Measurements from ENCODE around the gene DLST.

The DLST gene

DNA sequence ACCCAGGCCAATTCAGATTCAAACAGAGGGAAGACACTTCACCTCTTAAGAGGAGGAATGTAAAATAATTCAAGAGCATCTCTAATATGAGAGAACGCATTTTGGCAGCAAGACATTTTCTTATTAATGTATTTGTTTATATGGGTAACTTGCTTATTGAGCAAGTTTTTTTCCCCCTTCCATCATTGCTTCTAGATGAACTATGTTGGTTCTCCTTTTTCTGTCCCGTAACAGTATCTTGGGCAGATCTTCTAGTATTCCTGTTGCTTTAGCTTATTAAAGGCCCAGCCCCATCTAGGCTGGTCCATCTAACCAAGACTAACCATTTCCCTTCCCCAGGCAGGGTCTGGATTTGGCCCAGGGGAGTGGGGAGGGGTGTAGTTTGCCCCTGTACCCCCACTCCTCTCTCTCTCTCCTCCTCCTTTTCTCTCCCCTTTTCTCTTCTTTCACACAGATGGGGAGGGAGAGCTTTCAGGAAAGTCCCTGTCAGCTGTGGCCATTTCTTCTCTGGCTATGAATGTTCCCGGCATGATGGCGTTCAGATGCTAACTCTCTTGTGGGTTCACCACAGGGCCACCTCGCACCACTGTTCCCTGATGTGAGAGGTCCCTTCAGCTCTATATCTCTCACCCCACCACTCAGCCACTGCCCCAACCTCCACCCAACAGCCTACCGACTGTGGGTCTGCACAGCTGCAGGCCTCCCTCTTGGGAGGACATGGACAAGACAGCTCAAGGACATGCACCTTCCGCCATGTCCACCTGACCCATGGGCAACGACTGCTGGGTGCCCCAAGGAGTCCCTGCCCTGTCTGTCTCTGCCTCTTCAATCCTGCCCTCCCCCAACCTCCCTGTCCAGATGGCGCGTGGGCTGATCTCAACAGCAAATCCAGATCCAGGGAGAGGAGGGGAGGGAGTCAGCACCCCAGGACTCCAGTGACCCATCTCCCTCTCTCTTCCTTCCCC lies 57.1 kb downstream of the DLST start:
- DNase-seq (ENCODE audit: low read depth in 2 of 2, low spot score in 1 of 2), result no peak

DNA sequence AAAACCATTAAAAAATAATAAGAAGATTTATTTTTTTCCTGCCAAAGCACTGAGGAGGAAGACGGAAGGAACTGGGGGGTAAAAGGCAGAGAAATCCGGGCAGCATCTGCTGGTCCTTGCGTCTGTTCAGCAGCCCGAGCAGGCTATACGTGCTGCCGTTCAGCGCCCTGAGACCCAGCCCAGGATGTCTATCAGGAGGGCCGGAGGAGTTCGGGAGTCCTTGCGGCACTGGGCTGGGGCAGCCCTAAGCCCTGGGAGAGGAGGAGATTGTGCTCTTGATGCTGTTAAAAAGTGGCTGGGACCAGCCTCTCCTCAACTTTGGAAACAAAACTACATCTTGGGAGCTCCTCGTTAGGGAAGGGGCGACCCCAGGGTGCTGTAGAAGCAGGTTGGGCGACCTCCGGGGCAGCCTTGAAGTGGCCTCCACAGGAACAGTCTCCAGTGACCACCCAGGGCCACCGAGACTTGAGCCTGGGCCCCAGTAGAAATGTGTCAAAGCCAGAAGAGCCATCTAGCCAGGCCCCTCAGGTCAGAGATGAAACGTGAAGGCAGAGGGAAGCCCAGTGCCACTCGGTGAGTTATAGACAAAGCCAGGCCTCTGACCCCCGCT lies 59.3 kb downstream of the DLST start:
- no peak for DNase-seq (ENCODE audit: low read depth in 2 of 2, low spot score in 1 of 2)

DNA sequence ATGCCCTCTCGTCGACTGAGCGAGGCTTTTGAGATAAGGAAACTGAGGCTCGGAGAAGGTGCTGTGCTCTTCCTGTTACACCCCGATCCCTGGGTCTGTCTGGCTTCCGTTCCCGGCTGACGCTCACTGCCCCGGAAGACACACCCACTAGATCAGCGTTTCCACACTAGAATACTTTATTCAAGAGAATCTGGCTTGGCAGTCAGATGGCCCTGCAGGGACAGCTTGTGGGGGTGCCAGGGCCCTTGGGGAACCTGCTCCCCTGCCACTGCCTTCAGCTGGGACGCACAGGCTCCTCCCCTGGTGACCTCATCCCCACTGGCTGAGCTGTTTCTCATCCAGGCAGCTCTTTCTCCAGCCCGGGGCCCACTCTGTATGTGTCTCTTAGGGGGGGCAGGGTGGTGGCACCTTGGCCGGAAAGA lies 60.0 kb downstream of the DLST start:
- DNase-seq (ENCODE audit: low read depth in 2 of 2, low spot score in 1 of 2), result peak; percentile 31 to 38

DNA sequence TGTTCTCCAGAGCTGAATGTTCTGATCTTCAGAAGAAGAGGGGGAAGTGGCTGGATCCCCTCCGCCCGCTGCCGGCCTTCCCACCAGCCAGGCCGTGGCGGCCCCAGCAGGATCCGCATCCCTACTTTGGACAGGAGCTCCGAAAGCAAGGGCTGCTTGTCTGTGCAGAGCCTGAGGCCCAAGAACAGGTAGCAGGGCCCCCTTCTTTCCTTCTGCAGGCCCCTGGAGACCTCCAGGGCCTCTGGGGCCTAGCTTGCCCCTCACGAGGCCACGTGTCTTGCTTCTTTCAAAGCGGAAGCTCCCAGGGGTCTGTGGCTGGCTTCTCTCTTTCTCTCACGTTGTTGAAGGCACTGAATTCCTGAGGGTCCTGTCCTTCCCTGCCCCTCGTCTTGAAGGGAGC lies 60.5 kb downstream of the DLST start:
- DNase-seq (ENCODE audit: low read depth in 2 of 2, low spot score in 1 of 2), result no peak

DNA sequence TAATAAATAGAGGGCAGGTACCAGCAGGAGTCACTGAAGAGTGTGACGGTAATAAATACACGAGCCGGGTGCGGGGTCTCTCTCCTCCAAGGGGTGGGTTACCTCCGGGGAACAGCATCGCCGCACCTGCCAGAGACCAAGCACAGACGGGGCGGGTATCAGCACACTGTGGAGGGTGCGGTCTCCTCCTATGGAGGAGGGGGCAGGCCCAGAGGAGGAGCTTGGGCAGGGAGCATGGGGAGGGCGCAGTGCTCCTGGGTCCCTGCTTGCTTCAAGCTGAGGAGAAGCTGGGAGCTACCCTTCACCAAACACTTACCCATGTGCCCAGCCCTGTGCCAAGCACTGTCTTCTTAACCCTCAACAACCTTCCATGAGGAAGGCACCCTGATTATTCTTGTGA lies 60.9 kb downstream of the DLST start:
- DNase-seq (ENCODE audit: low read depth in 2 of 2, low spot score in 1 of 2), result no peak

DNA sequence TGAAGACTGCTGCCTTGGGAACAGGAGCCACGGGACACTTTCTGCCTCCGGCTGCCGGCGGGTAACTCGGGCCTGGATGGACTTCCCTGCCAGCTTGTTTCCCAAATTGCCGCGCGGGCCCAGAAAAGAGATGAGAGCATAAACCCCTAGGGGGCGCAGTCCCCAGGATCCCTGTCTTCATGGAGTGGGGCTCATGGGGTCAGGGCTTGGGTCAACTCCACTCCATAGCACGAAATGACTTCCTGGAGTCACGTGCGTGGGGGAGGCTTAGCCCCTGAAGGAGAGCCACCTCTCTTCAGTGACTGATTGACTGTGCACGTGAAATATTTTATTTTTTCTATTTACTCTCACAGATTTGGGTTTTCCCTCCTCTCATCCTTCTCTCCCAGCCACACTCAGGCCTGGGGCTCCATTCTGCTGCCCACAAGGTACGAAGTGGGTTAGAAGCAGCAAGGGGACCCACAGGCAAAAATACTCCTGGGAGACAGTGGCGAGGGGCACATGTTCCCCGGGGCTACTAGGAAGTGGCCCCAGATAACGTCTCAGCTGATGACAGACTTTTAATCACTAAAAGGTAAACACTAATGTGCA lies 63.6 kb downstream of the DLST start:
- DNase-seq (ENCODE audit: low read depth in 2 of 2, low spot score in 1 of 2), result no peak

DNA sequence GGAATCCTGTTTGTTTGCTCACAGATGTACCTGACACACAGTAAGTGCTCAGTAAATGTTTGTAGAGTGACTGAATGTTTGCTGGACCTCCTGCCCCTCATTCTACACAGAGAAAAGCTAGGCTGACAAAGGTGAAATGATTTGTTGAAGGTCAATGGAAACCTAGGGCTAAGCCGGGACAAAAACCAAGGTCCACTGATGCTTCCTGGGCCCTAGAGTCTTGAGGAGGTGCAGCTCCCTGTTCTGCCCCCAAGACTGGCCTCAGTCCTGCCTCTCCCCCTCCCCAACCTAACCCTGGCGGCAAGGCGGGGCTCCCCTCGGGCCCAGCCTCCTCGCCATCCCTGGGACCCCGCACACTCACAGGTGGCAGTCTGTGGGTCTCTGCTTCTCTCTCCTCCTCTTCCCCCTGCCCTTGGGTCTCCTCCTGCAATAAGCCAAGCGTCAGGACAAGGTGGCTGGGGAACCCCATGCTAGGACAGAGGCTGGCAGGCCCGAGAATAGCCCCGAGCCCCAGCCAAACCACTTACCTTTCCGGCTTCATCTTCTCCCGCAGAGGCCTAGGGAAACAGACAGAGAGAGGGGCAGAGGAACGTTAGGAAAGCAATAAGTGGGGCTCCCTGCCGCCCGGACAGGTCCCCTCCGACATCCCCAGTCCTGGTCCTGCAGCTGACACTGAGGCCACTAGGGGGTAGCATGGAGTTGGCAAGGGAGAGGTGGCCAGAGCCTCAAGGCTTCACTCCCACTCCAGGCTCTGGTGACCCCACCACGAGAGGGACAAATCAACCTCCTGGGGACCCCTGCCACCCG lies 64.3 kb downstream of the DLST start:
- DNase-seq (ENCODE audit: low read depth in 2 of 2, low spot score in 1 of 2), result peak; percentile 35 to 47

DNA sequence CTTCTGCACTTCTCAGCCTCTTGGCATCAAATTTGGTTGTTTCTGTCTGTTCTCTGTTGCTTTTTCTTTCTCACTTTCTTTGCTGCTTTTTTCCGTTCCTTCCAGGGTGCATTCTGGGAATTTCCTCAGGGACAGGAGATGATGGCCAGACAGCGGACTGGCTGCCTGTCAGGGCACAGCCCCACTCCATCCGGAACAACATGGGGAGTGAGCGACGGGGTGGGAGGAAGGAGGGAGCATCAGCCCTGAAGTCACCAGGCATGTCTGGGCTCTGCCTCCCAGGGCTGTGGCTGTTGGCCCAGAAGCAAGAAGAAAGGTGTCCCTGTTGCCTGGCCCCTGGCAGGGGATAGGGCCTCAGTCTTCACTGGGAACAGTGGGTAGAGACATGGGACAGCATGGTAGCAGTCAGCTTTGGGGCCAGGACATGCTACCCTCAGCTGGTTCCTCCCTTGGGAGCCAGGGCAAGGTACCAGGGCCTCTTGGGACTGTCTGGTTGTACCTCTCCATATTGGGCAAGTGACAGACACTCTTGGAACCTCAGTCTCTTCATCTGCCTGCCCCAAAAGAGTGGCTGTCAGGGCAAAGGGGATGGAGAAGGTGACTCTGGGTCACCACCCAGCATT lies 65.1 kb downstream of the DLST start:
- DNase-seq (ENCODE audit: low read depth in 2 of 2, low spot score in 1 of 2), result no peak

DNA sequence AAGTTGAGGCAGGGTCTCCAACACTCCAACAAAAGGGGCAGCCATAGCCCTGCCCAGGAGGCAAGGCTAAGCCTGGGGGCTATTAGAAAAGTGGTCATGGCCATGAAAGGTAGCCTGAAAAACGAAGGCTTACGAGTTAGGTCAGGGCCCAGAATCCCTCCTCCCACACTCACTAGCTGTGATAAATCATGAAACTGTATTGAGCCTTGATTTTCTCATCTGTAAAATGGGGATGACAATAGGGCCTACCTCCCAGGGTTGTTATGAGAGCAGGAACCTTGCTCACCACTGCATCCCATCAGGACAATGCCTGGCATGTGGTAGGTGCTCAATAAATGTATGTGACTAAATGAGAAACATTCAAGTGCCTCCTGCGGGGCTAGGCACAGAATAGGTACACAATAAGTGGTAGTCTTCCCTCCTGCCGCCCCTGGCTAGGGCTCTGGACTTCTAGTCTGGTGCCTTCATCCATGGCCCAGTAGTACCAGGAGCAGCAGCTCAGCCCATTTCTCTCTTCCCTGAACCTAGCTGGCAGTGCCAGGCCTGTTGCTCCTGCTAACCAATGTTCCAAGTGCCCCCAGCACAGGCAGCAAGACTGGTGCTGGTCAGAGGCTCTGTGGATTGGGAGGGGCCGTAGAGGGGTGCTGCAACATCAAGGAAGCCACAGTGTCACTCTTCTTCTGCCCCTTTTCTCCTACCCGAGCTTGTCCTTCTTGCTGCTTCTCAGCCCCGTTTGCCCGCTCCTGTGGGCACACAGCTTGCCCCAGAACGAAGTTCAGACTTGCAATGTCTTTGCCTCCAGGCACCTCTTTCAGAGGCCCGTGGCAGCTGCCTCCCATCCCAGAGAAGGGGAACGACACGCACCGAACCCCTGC lies 65.9 kb downstream of the DLST start:
- no peak for DNase-seq (ENCODE audit: low read depth in 2 of 2, low spot score in 1 of 2)

DNA sequence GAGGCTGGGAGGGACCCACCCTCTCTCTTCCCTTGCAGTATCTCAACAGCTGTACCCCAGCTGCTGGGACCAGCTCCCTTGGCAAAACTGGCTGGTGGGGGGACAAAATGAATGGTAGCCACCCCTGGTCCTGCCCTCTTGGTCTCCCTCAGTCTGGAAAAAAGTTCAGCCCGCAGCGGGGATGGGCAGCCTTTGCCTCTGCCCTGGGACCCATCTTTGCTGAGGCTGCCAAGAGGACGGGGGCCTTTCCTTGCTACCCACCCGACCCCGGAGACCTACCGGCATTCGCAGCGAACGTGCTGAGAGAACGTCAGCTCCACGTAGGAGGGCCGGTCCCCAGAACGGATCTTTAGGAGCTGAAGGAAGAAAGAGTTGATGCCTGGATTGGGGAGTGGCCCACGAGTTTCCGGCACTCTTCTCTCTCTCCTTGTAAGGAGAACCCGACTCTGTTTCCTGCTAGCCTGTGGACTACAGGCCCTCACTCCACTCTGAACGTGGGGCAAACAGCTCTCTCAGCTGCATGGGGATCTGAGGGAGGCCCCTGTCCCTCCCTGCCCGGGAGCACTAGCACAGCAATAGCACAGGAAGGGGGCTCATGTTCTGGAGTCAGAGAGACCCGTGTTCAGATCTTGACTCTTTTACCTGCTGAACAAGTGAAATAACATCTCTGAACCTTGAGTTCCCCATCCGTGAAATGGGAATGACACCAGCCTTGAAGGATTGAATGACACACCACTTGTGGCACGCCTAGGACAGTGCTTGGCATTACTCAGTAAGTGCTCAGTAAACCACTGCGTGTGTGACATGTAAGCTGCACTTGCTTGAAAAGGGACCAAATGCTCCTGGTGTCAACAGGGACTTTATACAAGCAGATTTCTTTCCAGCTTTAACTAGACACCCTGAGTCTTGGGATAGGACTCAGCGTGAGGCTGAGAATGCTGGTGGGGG lies 66.8 kb downstream of the DLST start:
- DNase-seq (ENCODE audit: low read depth in 2 of 2, low spot score in 1 of 2), result no peak

DNA sequence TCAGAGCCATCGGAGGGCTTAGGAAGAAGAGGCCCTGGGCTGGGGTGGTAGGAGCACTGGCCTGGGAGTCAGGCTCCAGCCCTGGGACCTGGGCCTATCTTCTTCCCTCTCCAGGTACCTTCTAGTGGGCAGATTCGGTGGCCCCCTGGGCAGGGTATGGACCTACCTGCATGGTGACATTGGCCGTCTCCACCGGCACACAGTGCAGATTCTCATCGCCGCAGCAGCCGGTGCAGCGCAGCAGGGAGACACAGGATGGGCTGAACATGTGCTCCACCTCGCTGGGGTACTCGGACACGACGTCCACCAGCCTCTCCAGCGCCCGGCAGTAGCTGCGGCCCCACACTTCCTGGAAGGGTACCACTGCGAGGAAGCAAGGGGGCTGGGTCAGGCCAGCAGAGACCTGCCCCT lies 67.5 kb downstream of the DLST start:
- no peak for DNase-seq (ENCODE audit: low read depth in 2 of 2, low spot score in 1 of 2)

DNA sequence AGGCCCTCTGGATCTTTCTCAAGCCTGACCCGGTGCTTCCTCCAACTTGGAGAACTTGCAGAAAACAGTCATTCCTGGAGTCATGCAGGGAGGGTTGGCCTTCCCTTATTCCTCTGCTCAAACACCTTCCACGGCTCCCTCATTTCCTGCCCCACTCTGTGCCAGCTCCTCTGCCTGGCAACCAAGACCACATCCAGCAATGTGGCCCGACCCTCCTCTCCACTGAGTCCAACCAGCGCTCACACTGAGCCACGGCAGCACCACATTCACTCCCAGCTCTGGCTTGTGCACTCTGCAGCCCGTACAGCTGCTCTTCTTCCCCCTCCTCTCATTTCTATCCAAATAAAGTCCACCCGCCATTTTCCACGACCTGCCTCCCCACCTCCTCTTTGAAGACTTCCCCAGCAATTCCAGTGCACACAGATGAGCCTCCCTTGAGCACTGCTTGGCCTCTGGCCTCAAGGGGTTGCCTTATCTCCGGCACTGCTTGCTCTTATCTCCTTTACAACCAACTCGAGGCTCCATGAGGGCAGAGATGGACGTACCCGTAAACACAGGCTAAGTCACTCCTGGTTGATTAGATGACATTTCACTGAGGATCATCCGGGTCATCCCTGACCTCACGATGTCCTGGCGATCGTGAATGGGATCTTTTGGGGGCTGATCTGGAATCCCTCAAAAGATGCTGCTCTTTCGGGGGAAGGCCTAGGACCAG lies 68.3 kb downstream of the DLST start:
- no peak for DNase-seq (ENCODE audit: low read depth in 2 of 2, low spot score in 1 of 2)

DNA sequence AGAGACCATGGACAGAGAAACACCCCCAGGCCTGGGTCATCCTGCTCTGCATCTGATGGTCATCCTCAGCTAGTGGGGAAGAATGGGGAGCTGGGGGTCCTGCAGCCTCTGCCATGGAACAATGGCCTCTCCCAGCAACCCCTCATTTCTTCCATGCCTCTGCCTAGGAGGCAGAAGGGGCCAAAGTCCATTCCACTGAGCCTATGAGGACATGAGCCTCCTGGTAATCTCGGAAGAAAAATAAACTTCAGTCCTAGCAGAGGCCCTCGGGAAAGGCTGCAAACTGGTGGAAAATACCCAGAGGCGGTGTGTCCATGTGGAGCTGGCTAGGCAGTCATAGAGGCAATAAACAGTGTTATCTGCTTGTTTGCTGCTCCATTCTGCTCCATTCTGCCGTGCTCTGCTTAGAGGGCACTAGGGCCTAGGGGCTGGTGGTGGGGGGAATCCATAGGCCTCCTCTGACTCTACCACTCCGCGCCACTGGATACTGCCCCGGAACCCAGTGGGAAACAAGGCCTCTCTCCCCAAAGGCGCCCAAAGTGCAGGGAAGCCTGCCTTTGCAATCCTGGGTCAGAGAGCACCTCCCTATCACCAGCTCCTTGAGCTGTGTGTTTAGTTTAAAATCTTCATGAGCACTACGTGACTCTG lies 69.2 kb downstream of the DLST start:
- DNase-seq (ENCODE audit: low read depth in 2 of 2, low spot score in 1 of 2), result no peak

DNA sequence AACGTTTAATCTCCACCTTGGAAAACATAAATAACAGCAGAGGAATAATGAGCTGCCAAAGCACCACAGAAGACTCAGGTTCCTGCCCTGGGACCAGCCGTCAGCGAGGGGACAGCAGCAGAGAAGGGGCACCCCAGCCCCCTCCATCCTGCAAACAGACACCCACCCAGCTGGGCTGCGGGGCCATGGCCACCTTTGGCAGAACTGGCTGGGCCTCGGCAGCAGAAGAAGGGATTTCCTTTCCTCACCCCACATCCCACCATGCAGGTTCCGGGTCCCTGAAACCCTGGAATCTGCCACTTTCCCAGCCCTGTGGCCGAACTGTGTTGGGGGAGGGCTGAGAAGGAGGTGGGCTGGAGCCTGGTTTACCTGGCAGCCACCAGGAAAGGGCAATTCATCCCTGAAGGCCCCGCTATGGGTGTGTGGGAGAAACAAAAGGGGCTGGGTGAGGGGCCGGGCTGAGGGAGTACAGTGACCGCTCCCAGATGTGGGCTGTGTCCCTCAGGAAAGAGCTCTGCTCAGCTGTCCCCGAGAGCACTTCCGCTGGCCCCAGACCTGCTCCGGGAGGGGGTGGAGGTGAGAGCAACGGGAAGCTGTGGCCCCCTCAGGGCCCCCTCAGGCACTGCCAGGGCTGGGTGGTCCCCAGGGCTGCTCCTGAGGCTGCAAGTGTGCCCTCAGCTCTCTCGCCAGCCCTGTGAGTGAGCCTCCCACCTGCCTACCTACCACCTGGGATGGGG lies 69.9 kb downstream of the DLST start:
- DNase-seq (ENCODE audit: low read depth in 2 of 2, low spot score in 1 of 2), result no peak

DNA sequence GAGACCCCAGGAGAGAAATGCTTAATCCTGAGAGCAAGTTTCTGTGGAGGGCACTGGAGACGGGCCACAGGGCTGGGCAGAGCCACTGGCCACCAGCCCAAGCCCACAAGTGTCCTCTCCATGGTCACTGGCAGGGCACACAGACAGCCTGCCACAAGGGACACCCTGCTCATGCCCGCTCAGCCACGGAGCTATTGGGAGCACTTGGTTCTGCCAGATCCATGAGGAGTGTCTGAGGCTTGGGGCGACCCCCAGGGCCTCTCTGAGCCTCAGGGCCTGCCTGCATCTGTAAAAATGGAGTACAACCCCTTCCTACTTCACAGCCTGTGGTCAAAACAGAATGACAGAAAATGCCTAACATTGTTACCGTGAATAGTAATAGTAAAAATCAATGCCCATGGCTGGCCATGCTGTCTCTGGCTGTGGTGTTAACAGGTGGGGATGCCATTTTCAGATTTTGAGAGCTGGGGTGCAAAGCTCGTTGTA lies 70.5 kb downstream of the DLST start:
- no peak for DNase-seq (ENCODE audit: low read depth in 2 of 2, low spot score in 1 of 2)

DNA sequence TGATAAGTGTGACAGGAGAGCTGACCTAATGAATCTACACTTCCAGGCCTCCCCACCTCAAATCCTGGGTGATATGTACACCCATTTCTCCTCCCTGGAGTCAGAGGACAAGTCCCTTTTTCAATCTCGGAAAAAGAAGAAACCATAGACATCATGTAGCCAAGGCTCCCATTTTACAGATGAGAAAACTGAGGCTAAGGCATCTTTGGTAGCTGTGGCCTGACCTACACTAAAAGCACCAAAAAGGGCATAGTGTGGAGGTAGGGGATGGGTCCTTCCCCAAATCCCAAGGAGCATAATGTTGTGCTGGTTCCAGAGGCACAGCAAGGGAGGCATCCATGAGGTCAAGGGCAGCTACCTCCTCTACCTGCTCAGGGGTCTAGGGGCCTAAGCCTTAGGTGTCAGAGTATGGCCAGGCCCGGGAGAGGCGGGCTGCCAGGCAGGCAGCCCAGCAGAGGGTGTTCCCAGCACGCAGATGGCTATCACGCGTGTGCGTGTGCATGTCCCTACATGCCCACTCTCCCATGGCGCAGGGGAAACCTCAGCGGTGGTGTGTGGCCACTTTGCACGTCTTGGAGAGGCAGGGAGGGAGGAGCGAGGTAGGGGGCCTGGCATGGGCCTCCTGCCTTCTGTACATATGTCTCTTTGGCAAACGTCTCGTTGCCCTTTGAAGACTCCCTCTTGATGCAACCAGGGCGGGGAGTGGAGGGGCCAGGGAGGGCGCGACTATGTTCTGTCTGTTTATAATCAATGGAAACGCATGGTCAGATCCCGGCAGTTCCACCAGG lies 71.2 kb downstream of the DLST start:
- no peak for DNase-seq (ENCODE audit: low read depth in 2 of 2, low spot score in 1 of 2)

Measured in stimulated activated CD8-positive, alpha-beta memory T cell treated with anti-CD3 and anti-CD28 coated beads, Interleukin-4, amount 100 ng/mL, for 4 hours (primary cell).